Fibroblast of the aortic adventitia (primary cell): ENCODE measurements around the gene KLHDC3. TPM values are rescaled to one million over a fixed set of nuclear protein-coding genes. Genes with fewer than 3 reads are reported as not detected.

Experiments used
- DNase-seq: peaks from one replicate; pipeline ENCODE4 v3.0.0-alpha.2; 2010; ENCODE audit warnings: low read depth
- H3K4me3 ChIP-seq: 2 replicates; pipeline ENCODE4 v1.5.1; 2011; ENCODE audit warnings: low read depth, mild to moderate bottlenecking, control low read depth, low read length, moderate library complexity
- CTCF ChIP-seq: IDR thresholded peaks from 2 replicates; pipeline ENCODE4 v1.5.1; 2011; ENCODE audit warnings: mild to moderate bottlenecking, low read length, control low read depth, inconsistent platforms; ENCODE audit not compliant: insufficient read depth
- total RNA-seq: library from RNA; depleted of rRNA; stranded (reverse); fragments of >200 nt; gene quantifications from 2 replicates; pipeline ENCODE4 v1.2.3, GENCODE V29; 2012; ENCODE audit warnings: low replicate concordance

KLHDC3 gene, protein sequence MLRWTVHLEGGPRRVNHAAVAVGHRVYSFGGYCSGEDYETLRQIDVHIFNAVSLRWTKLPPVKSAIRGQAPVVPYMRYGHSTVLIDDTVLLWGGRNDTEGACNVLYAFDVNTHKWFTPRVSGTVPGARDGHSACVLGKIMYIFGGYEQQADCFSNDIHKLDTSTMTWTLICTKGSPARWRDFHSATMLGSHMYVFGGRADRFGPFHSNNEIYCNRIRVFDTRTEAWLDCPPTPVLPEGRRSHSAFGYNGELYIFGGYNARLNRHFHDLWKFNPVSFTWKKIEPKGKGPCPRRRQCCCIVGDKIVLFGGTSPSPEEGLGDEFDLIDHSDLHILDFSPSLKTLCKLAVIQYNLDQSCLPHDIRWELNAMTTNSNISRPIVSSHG
- 27.0 and 78.1 TPM in 2 replicates for total RNA-seq

GRCh38 chr6:43013843-43014433, at the start of gene KLHDC3, which contains the start of gene MEA1:
Gene KLHDC3 (plus strand): TSS chr6:43014249. CDS start chr6:43017193, 2,944 bp downstream.
Gene MEA1 (minus strand): TSS chr6:43013946. CDS start chr6:43013813, 133 bp downstream.
- DNase-seq, result peak; percentile 100
- TF ChIP-seq CTCF, result no peak
- peak within 1 kb of the TSS; percentile 100 for H3K4me3 ChIP-seq

DNA sequence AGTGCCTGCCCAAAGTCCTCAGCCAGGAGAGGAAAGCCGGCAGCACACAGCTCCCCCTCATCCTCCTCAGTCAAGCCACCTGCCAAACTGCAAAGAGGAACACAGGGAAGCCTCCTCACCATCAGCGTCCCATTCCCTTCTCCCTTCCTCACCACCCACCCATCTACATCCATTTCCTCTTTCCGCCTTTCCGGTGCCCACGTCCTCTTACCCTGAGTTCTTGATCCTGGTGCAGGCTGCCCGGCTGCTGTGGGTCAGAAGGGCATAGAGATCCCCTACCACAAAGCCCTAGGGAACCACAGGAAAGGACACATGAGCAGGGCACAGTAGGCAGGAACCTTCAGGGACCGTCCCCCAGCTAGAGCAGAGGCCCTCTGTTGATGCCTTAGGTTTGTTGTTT, 47.5 kb upstream of the KLHDC3 start:
- DNase-seq, result no peak
- no peak overlapping the region for H3K4me3 ChIP-seq
- TF ChIP-seq CTCF, result no peak

DNA sequence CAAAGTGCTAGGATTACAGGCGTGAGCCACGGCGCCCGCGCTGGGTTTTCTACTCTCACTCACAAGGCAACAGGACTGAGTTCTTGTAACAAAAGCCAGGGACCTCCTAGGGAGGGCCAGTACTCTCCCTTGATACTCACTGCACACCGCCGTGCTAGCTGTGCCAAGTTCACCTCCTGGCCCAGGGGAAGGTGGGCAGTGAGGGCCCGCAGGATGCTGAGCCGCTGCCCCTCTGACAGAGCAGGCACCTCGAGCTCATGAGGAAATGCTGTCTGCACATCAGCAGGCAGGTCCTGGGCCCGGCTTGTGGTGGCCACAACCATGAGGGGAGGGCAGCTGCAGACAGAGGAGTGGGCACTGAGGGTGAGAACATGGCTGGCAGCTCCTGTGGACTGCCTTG, 46.8 kb upstream of the KLHDC3 start:
- no peak for DNase-seq
- no peak for TF ChIP-seq CTCF
- H3K4me3 ChIP-seq, result no peak overlapping the region

DNA sequence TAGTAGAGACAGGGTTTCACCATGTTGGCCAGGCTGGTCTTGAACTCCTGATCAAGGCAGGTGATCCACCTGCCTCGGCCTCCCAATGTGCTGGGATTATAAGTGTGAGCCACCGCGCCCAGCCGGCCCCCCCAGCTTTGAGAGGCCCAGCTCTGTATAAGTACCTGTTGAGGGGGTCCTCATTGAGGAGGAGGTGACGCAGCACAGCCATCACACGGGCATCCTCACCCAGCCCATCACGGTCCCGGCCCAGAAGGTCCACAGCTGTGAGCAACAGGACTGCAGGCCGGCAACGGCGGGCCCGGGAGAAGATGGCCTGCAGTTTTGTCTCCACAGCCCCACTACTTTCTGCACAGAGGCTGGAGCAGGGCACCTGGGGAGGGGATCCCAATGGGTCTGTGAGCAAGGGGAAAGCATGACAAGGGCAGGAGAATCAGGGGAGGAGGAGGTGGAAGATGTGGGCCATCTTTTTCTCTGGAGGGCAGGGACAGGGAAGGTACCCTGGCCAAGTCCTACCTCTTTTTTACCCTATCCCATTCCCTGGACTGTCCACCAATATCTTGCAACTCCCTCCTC, 45.8 kb upstream of the KLHDC3 start:
- no peak for TF ChIP-seq CTCF
- H3K4me3 ChIP-seq, result no peak overlapping the region
- DNase-seq, result no peak

DNA sequence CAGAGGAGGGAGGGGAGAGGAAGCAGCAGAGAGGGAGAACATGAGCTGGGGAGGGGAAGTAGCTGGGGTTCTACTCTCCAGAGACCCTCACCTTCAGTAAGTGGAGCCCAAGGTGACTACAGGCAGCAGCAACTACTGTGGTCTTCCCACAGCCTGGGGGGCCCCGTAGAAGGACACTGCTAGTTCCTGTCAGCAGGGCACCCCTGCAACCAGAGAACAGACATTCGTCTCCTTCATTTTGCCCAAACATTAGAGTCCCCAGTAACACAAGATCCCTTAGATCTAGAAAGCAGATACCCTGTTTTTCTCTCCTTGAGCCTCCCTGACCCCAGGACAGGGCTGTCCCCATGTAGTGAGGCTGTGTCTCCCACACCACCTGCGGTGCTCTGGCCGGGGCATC, 45.3 kb upstream of the KLHDC3 start:
- TF ChIP-seq CTCF, result no peak
- no peak for DNase-seq
- no peak overlapping the region for H3K4me3 ChIP-seq

DNA sequence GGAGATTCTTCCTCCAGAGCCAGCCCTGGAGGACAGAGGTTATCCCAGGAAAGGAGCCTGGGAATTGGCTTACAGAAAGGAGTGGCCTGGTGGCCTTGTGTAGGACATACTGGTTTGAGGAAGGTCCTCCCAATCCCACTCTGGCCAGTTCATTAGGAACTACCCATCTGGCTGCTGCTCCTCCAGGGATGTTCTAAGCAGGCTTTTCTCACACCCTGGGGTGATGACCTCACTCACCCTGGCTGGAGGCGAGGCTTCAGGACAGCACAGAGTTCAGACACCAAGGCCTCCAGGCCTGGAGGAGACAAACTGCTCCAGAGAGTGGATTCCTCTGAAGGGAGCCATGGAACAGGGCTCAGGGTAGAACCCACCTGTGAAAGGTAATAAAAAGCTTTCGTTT, 44.6 kb upstream of the KLHDC3 start:
- TF ChIP-seq CTCF, result no peak
- no peak for DNase-seq

More for the DNA sequence above, 44.6 kb upstream of the KLHDC3 start:
- no peak overlapping the region for H3K4me3 ChIP-seq
